HG03039 (cell line): ENCODE measurements around the gene TXNDC15.
A peak's percentile ranks its signal among the peaks of the same experiment; 100 is the strongest.
"Not testable (repeated sequence)": the region's sequence is repeated elsewhere in the genome, so short reads cannot be mapped to it uniquely, and the experiment has no call there.

Experiments
- ATAC-seq: cut with Tn5 transposase; IDR thresholded peaks from one replicate; pipeline ENCODE4 v1.9.1; 2021; ENCODE audit warnings: mild to moderate bottlenecking, moderate library complexity; ENCODE audit not compliant: unreplicated experiment

The TXNDC15 gene

GRCh38 chr5:134873987-134874830 is at the start of gene TXNDC15:
Gene TXNDC15 (plus strand): TSS chr5:134874371. CDS start chr5:134874428, 57 bp downstream.
- ATAC-seq: peak; percentile 72

- no peak for ATAC-seq
Measured at GRCh38 chr5:134824681-134825080, 49.5 kb upstream of the TXNDC15 start.

GRCh38 chr5:134825212-134825611 is 49.0 kb upstream of the TXNDC15 start:
- no peak for ATAC-seq

GRCh38 chr5:134833340-134834032 is 40.7 kb upstream of the TXNDC15 start:
- ATAC-seq: no peak

GRCh38 chr5:134835623-134836022 is 38.5 kb upstream of the TXNDC15 start:
- no peak for ATAC-seq

- ATAC-seq: no peak
Measured at GRCh38 chr5:134837530-134838181, 36.5 kb upstream of the TXNDC15 start.

- not testable (repeated sequence) for ATAC-seq
Measured at GRCh38 chr5:134838361-134838760, 35.8 kb upstream of the TXNDC15 start.

GRCh38 chr5:134840811-134841210 is 33.4 kb upstream of the TXNDC15 start:
- ATAC-seq: no peak

GRCh38 chr5:134844252-134844651 is 29.9 kb upstream of the TXNDC15 start:
- ATAC-seq: no peak

- peak; percentile 1 for ATAC-seq
Measured at GRCh38 chr5:134845335-134845851, 28.8 kb upstream of the TXNDC15 start.

GRCh38 chr5:134845852-134846640 is 28.1 kb upstream of the TXNDC15 start, which contains the start of gene C5orf24:
Gene C5orf24 (plus strand): TSS chr5:134845968. CDS start chr5:134854901, 8,933 bp downstream.
- ATAC-seq: peak; percentile 88

- no peak for ATAC-seq
Measured at GRCh38 chr5:134846641-134846960, 27.6 kb upstream of the TXNDC15 start.

GRCh38 chr5:134849434-134849933 is 24.7 kb upstream of the TXNDC15 start:
- ATAC-seq: not testable (repeated sequence)

- no peak for ATAC-seq
Measured at GRCh38 chr5:134851307-134851923, 22.8 kb upstream of the TXNDC15 start.

GRCh38 chr5:134856465-134856864 is 17.7 kb upstream of the TXNDC15 start:
- not testable (repeated sequence) for ATAC-seq

GRCh38 chr5:134857401-134857800 is 16.8 kb upstream of the TXNDC15 start:
- no peak for ATAC-seq

- no peak for ATAC-seq
Measured at GRCh38 chr5:134864707-134865106, 9.5 kb upstream of the TXNDC15 start.

- no peak for ATAC-seq
Measured at GRCh38 chr5:134873494-134873893, 677 bp upstream of the TXNDC15 start.

GRCh38 chr5:134874831-134875655 is 872 bp downstream of the TXNDC15 start:
- peak; percentile 24 for ATAC-seq
